Cardiac muscle cell (in vitro differentiated cells and primary cell): Measurements from ENCODE around the gene GFRA3. TPM values are rescaled to one million over a fixed set of nuclear protein-coding genes. Genes with fewer than 3 reads are reported as not detected.
"Not testable (repeated sequence)": the region's sequence is repeated elsewhere in the genome, so short reads cannot be mapped to it uniquely, and the experiment has no call there.

ENCODE experiments used
- DNase-seq, 2 donors: peaks; one replicate each; pipeline versions ENCODE4 v3.0.0 to v3.0.0-alpha.2; 2010 to 2017; ENCODE audit warnings: low read depth in 1 of 2, low spot score in 1 of 2
- H3K27ac ChIP-seq: fragments of 200-600 bp; sonication (generic); 2 replicates; pipeline ENCODE4 v1.5.1; 2016
- H3K27me3 ChIP-seq: fragments of 200-600 bp; sonication (generic); 2 replicates; pipeline ENCODE4 v1.6.0; 2016; ENCODE audit warnings: control low read depth
- H3K36me3 ChIP-seq: fragments of 200-600 bp; sonication (generic); 2 replicates; pipeline ENCODE4 v1.5.1; 2016; ENCODE audit warnings: control low read depth
- H3K4me1 ChIP-seq: fragments of 200-600 bp; sonication (generic); 2 replicates; pipeline ENCODE4 v1.8.1; 2017; ENCODE audit warnings: low read depth, mild to moderate bottlenecking, mixed run types
- H3K4me3 ChIP-seq: fragments of 200-600 bp; sonication (generic); 2 replicates; pipeline ENCODE4 v1.5.1; 2016; ENCODE audit warnings: mild to moderate bottlenecking
- H3K9me3 ChIP-seq: fragments of 200-600 bp; sonication (generic); 2 replicates; pipeline ENCODE4 v1.5.1; 2017; ENCODE audit warnings: low read depth, mild to moderate bottlenecking, control low read depth
- polyA plus RNA-seq: library from polyadenylated mRNA; unstranded; fragments of >200 nt; fragmentation: Nextera tagmentation; extraction: Ambion mirVana; gene quantifications from 2 replicates; pipeline ENCODE4 v1.2.1, GENCODE V29; 2016
- total RNA-seq: library from RNA; depleted of rRNA; stranded (reverse); fragments of >200 nt; gene quantifications from 2 replicates; pipeline ENCODE4 v1.2.3, GENCODE V29; 2016
- TF ChIP-seq, protein P1 (sequence below): IDR thresholded peaks from 2 replicates; pipeline ENCODE4 v1.5.1; 2012; ENCODE audit warnings: low read depth, mild to moderate bottlenecking, low read length

Gene GFRA3, protein sequence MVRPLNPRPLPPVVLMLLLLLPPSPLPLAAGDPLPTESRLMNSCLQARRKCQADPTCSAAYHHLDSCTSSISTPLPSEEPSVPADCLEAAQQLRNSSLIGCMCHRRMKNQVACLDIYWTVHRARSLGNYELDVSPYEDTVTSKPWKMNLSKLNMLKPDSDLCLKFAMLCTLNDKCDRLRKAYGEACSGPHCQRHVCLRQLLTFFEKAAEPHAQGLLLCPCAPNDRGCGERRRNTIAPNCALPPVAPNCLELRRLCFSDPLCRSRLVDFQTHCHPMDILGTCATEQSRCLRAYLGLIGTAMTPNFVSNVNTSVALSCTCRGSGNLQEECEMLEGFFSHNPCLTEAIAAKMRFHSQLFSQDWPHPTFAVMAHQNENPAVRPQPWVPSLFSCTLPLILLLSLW
- total RNA-seq = 0.39 and 0.53 TPM in 2 replicates
- polyA plus RNA-seq = 0.51 TPM in 1 of 2 replicates, not detected in the other

DNA sequence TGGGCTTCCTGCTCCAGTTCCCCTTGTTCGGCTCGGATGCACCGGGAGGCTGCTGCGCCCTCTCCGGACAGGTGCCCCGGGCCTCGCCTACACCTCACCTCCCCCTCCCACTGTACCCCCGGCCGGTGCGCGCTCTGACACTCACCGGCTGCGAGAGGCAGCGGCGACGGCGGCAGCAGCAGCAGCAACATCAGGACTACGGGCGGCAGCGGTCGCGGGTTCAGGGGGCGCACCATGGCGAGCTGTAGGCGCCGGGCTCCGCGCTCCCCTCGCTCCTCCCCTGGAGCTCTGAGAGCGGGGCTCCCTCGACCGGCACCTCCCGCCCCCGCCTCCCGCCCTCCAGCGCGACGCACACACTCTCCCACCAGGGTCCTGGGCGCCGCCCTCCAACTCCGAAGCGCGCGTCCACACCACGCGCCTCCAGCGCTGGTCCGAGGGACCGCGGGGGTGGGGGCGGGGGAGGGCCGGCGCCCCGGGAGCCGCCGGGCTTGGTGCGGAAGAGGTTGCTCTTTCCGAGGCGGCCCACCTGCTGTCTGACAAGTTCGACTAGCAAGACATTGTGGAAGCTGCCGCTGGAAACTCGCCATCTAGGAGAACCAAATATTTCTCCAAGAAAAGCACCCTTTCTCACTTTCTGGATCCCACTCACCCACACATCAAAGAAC, at the start of gene GFRA3:
GFRA3 (minus strand) TSS at position 433 of the 665 bp plus-strand sequence; CDS start at position 236, 197 bp downstream.
- H3K27me3 ChIP-seq = peaks cover 20% of the 10 kb centered on the region
- H3K9me3 ChIP-seq = no peaks in the 10 kb centered on the region
- TF ChIP-seq, protein P1, sequence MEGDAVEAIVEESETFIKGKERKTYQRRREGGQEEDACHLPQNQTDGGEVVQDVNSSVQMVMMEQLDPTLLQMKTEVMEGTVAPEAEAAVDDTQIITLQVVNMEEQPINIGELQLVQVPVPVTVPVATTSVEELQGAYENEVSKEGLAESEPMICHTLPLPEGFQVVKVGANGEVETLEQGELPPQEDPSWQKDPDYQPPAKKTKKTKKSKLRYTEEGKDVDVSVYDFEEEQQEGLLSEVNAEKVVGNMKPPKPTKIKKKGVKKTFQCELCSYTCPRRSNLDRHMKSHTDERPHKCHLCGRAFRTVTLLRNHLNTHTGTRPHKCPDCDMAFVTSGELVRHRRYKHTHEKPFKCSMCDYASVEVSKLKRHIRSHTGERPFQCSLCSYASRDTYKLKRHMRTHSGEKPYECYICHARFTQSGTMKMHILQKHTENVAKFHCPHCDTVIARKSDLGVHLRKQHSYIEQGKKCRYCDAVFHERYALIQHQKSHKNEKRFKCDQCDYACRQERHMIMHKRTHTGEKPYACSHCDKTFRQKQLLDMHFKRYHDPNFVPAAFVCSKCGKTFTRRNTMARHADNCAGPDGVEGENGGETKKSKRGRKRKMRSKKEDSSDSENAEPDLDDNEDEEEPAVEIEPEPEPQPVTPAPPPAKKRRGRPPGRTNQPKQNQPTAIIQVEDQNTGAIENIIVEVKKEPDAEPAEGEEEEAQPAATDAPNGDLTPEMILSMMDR = no peak
- peak within 1 kb of the TSS; percentile 42 for H3K4me3 ChIP-seq
- H3K27ac ChIP-seq = no peak within 1 kb of the TSS
- H3K4me1 ChIP-seq = no peaks in the 10 kb centered on the region
- no peaks in the 10 kb centered on the region for H3K36me3 ChIP-seq
- DNase-seq = peak; percentile 30 to 55

DNA sequence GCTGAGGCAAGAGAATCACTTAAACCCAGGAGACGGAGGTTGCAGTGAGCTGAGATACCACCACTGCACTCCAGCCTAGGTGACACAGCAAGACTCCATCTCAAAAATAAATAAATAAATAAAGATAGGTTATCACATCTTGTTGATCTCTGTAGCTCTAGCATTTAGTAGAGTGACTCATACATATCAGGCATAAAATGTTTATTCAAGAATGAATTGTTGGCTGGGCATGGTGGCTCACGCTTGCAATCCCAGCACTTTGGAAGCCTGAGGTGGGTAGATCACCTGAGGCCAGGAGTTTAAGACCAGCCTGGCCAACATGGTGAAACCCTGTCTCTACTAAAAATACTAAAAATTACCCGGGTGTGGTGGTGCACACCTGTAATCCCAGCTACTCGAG, 43.8 kb upstream of the GFRA3 start:
- not testable (repeated sequence) for H3K36me3 ChIP-seq, H3K4me1 ChIP-seq, H3K9me3 ChIP-seq, H3K4me3 ChIP-seq, H3K27ac ChIP-seq, H3K27me3 ChIP-seq, DNase-seq

DNA sequence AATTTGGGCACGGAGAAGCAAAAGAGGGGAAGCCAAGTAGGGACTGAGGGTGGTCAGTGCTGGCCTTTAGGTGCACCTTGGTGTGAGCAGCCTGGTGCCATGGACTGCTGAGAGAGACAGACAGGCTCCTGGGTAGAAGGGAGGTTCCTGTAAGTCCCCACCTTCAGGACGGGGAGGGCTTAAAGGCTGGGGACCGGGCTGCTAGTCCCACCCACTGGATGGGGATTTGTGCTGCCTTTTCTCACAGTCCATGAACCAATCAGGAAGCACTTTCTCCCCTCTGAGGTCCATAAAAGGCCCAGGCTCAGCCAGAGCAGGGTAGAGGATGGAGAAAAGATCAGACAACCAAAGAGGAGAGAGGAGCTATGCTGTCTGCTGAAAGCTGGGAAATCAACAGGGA, 41.9 kb upstream of the GFRA3 start:
- Histone ChIP-seq H3K9me3 (no peaks in the 10 kb centered on the region), H3K4me1 (no peaks in the 10 kb centered on the region), H3K27ac (no peak overlapping the region), H3K27me3 (no peaks in the 10 kb centered on the region), H3K4me3 (no peak overlapping the region), H3K36me3 (peaks cover 8% of the 10 kb centered on the region)
- peak in 1 of 2 donors; percentile 46 for DNase-seq
- TF ChIP-seq, protein P1 = no peak

DNA sequence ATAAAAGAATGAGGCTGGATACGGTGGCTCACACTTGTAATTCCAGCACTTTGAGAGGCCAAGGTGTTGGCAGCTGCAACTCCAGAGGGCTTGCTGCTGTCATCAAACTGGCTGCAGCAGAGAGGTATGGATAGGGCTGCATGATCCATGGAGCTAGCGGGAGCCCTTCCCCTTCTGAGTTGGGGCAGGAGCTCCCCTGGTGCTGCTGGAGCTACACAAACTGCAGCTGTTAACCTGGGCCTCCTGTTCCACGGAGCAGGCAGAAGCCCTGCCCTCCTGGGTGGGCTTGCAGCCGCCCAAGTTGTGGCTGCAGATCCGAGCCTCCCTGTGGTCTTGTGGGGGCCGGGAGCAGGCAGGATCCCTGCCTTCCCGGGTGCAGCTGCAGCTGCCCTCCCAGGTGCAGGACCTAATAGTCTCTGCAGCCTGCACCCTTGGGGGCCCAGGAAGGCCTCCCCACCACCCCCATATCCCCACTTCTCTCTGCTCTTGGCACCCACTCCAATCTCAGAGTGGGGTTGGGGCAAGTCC, 41.4 kb upstream of the GFRA3 start:
- no peak overlapping the region for H3K4me3 ChIP-seq
- H3K27me3 ChIP-seq = no peaks in the 10 kb centered on the region
- H3K36me3 ChIP-seq = peaks cover 8% of the 10 kb centered on the region
- DNase-seq = peak in 1 of 2 donors; percentile 14
- H3K9me3 ChIP-seq = no peaks in the 10 kb centered on the region
- no peak overlapping the region for H3K27ac ChIP-seq
- no peaks in the 10 kb centered on the region for H3K4me1 ChIP-seq
- TF ChIP-seq, protein P1 = no peak

DNA sequence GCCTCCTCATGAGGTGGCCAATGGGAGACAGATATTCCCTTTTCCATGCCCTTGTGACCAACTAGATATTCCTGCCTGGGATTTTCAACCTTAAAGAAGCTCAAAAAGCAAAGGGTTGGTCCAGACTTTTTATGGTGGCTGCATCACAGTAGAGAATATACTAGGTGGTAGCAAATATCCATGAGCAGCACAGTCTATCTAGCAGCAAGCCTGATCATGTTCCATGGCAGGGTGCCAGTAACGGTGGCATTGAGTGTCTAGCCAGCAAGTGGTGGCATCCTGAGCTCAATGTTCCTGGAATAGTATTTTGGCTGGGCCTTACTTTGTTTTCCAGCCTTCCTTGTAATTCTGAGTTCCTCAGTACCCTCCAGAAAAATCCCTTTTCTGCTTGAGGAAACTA, 31.4 kb upstream of the GFRA3 start:
- H3K4me1 ChIP-seq = no peaks in the 10 kb centered on the region
- no peak overlapping the region for H3K27ac ChIP-seq
- H3K4me3 ChIP-seq = no peak overlapping the region
- TF ChIP-seq, protein P1 = no peak
- DNase-seq = no peak
- H3K9me3 ChIP-seq = no peaks in the 10 kb centered on the region
- H3K36me3 ChIP-seq = no peaks in the 10 kb centered on the region
- no peaks in the 10 kb centered on the region for H3K27me3 ChIP-seq

DNA sequence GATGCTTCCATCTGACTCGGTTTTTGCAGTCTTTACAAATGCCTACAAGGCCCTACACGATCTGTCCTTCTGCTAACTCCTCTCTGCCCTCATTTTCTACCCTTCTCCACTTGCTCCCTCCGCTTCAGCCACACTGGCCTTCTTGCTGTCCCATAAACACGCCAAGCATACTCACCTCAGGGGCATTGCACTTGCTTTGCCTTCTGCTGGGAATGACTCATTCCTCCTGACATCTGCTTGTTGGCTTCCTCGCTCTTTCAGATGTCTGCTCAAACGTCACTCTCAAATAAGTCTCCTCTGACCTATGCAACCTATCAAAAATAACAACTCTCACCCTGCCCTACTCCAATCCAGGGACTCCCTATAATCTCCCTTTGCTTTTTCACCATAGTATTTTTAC, 29.0 kb upstream of the GFRA3 start:
- TF ChIP-seq, protein P1 = no peak
- Histone ChIP-seq H3K9me3 (no peaks in the 10 kb centered on the region), H3K27me3 (no peaks in the 10 kb centered on the region), H3K4me3 (no peak overlapping the region), H3K4me1 (no peaks in the 10 kb centered on the region), H3K27ac (no peak overlapping the region), H3K36me3 (no peaks in the 10 kb centered on the region)
- no peak for DNase-seq
